Measurements from ENCODE around the gene GEMIN7. TPM values are rescaled to one million over a fixed set of nuclear protein-coding genes. Genes with fewer than 3 reads are reported as not detected.
"Not testable (repeated sequence)": the region's sequence is repeated elsewhere in the genome, so short reads cannot be mapped to it uniquely, and the experiment has no call there.

The GEMIN7 gene
- total RNA-seq, 2 experiments from 2014 or later: 53.6 to 58.2 TPM

GRCh38 chr19:45101806-45102205 lies 22.7 kb downstream of the GEMIN7 start:
- H3K27ac Mint-ChIP-seq: no peak overlapping the region
- peaks cover 5% of the 10 kb centered on the region for H3K36me3 Mint-ChIP-seq
- no peaks in the 10 kb centered on the region for H3K27me3 Mint-ChIP-seq
- no peaks in the 10 kb centered on the region for H3K9me3 Mint-ChIP-seq
- no peak for DNase-seq
- H3K4me1 Mint-ChIP-seq: peaks cover 72% of the 10 kb centered on the region
- H3K4me3 Mint-ChIP-seq: no peak overlapping the region

- no peak for DNase-seq
- H3K4me3 Mint-ChIP-seq: no peak overlapping the region
- no peak overlapping the region for H3K27ac Mint-ChIP-seq
- H3K4me1 Mint-ChIP-seq: peaks cover 66% of the 10 kb centered on the region
- H3K9me3 Mint-ChIP-seq: no peaks in the 10 kb centered on the region
- no peaks in the 10 kb centered on the region for H3K27me3 Mint-ChIP-seq
- peaks cover 5% of the 10 kb centered on the region for H3K36me3 Mint-ChIP-seq
Observed at GRCh38 chr19:45102481-45102880, 23.4 kb downstream of the GEMIN7 start.

- Mint-ChIP-seq H3K4me3 (peak overlapping the region; percentile 50), H3K9me3 (no peaks in the 10 kb centered on the region), H3K4me1 (peaks cover 64% of the 10 kb centered on the region), H3K36me3 (peaks cover 5% of the 10 kb centered on the region), H3K27me3 (no peaks in the 10 kb centered on the region), H3K27ac (peak overlapping the region; percentile 58)
- peak; percentile 54 for DNase-seq
Observed at GRCh38 chr19:45103156-45103507, 24.1 kb downstream of the GEMIN7 start.

- peaks cover 5% of the 10 kb centered on the region for H3K36me3 Mint-ChIP-seq
- no peaks in the 10 kb centered on the region for H3K9me3 Mint-ChIP-seq
- no peak for DNase-seq
- no peaks in the 10 kb centered on the region for H3K27me3 Mint-ChIP-seq
- H3K4me1 Mint-ChIP-seq: peaks cover 58% of the 10 kb centered on the region
- no peak overlapping the region for H3K27ac Mint-ChIP-seq
- peak overlapping the region; percentile 50 for H3K4me3 Mint-ChIP-seq
Observed at GRCh38 chr19:45103508-45104319, 24.7 kb downstream of the GEMIN7 start.

GRCh38 chr19:45104658-45105349 lies 25.7 kb downstream of the GEMIN7 start:
- Mint-ChIP-seq H3K4me3 (peak overlapping the region; percentile 65), H3K27me3 (no peaks in the 10 kb centered on the region), H3K4me1 (peaks cover 53% of the 10 kb centered on the region), H3K9me3 (no peaks in the 10 kb centered on the region), H3K27ac (peak overlapping the region; percentile 39), H3K36me3 (peaks cover 5% of the 10 kb centered on the region)
- DNase-seq: no peak

- H3K9me3 Mint-ChIP-seq, H3K36me3 Mint-ChIP-seq, H3K27me3 Mint-ChIP-seq, DNase-seq, H3K4me3 Mint-ChIP-seq, H3K27ac Mint-ChIP-seq: not testable (repeated sequence)
- H3K4me1 Mint-ChIP-seq: peaks cover 56% of the 10 kb centered on the region
Observed at GRCh38 chr19:45106363-45106762, 27.3 kb downstream of the GEMIN7 start.

GRCh38 chr19:45107621-45108150 lies 28.6 kb downstream of the GEMIN7 start:
- H3K9me3 Mint-ChIP-seq: no peaks in the 10 kb centered on the region
- H3K36me3 Mint-ChIP-seq: peaks cover 5% of the 10 kb centered on the region
- no peak overlapping the region for H3K4me3 Mint-ChIP-seq
- no peaks in the 10 kb centered on the region for H3K27me3 Mint-ChIP-seq
- H3K27ac Mint-ChIP-seq: no peak overlapping the region
- no peak for DNase-seq
- peaks cover 48% of the 10 kb centered on the region for H3K4me1 Mint-ChIP-seq

- Mint-ChIP-seq H3K4me1 (peaks cover 35% of the 10 kb centered on the region), H3K27me3 (no peaks in the 10 kb centered on the region), H3K27ac (no peak overlapping the region), H3K36me3 (no peaks in the 10 kb centered on the region), H3K9me3 (no peaks in the 10 kb centered on the region), H3K4me3 (no peak overlapping the region)
- DNase-seq: no peak
Observed at GRCh38 chr19:45110851-45111266, 31.8 kb downstream of the GEMIN7 start.

GRCh38 chr19:45112111-45112827 lies 33.2 kb downstream of the GEMIN7 start:
- peaks cover 48% of the 10 kb centered on the region for H3K4me1 Mint-ChIP-seq
- no peak overlapping the region for H3K27ac Mint-ChIP-seq

GRCh38 chr19:45113628-45114027 lies 34.6 kb downstream of the GEMIN7 start:
- no peak overlapping the region for H3K27ac Mint-ChIP-seq

More at GRCh38 chr19:45112111-45112827, 33.2 kb downstream of the GEMIN7 start:
- Mint-ChIP-seq H3K36me3 (no peaks in the 10 kb centered on the region), H3K9me3 (no peaks in the 10 kb centered on the region), H3K4me3 (no peak overlapping the region), H3K27me3 (no peaks in the 10 kb centered on the region)
- DNase-seq: no peak

GRCh38 chr19:45114116-45114515 lies 35.1 kb downstream of the GEMIN7 start:
- H3K27me3 Mint-ChIP-seq: no peaks in the 10 kb centered on the region
- no peak overlapping the region for H3K27ac Mint-ChIP-seq
- H3K9me3 Mint-ChIP-seq: no peaks in the 10 kb centered on the region
- no peaks in the 10 kb centered on the region for H3K36me3 Mint-ChIP-seq
- H3K4me1 Mint-ChIP-seq: peaks cover 60% of the 10 kb centered on the region
- no peak overlapping the region for H3K4me3 Mint-ChIP-seq
- DNase-seq: no peak

More at GRCh38 chr19:45113628-45114027, 34.6 kb downstream of the GEMIN7 start:
- no peaks in the 10 kb centered on the region for H3K36me3 Mint-ChIP-seq
- H3K9me3 Mint-ChIP-seq: no peaks in the 10 kb centered on the region
- no peak overlapping the region for H3K4me3 Mint-ChIP-seq
- DNase-seq: no peak
- H3K27me3 Mint-ChIP-seq: no peaks in the 10 kb centered on the region
- H3K4me1 Mint-ChIP-seq: peaks cover 57% of the 10 kb centered on the region

- H3K9me3 Mint-ChIP-seq: no peaks in the 10 kb centered on the region
- H3K27me3 Mint-ChIP-seq: no peaks in the 10 kb centered on the region
- DNase-seq: no peak
- no peak overlapping the region for H3K4me3 Mint-ChIP-seq
- H3K4me1 Mint-ChIP-seq: peaks cover 68% of the 10 kb centered on the region
- H3K36me3 Mint-ChIP-seq: peaks cover 4% of the 10 kb centered on the region
- no peak overlapping the region for H3K27ac Mint-ChIP-seq
Observed at GRCh38 chr19:45115809-45116615, 37.0 kb downstream of the GEMIN7 start.

GRCh38 chr19:45117167-45117594 lies 38.1 kb downstream of the GEMIN7 start:
- Mint-ChIP-seq H3K27me3 (no peaks in the 10 kb centered on the region), H3K36me3 (peaks cover 4% of the 10 kb centered on the region), H3K9me3 (no peaks in the 10 kb centered on the region), H3K4me1 (peaks cover 74% of the 10 kb centered on the region), H3K27ac (peak overlapping the region; percentile 71), H3K4me3 (peak overlapping the region; percentile 32)
- DNase-seq: peak; percentile 84

GRCh38 chr19:45117671-45118070 lies 38.6 kb downstream of the GEMIN7 start:
- H3K4me1 Mint-ChIP-seq: peaks cover 78% of the 10 kb centered on the region
- peaks cover 4% of the 10 kb centered on the region for H3K36me3 Mint-ChIP-seq
- H3K4me3 Mint-ChIP-seq: no peak overlapping the region
- DNase-seq: no peak
- no peaks in the 10 kb centered on the region for H3K27me3 Mint-ChIP-seq
- peak overlapping the region; percentile 71 for H3K27ac Mint-ChIP-seq
- H3K9me3 Mint-ChIP-seq: no peaks in the 10 kb centered on the region
